Stimulated activated CD8-positive, alpha-beta memory T cell treated with anti-CD3 and anti-CD28 coated beads, Interleukin-4, amount 100 ng/mL, for 1 hour (primary cell): ENCODE data around the gene ABHD16B.

Source experiments
- DNase-seq, 2 donors: peaks; one replicate each; pipeline ENCODE4 v3.0.0-alpha.2; 2020; ENCODE audit warnings: low read depth in 2 of 2, low spot score in 1 of 2

The ABHD16B gene

GRCh38 chr20:63861365-63861934 lies at the start of gene ABHD16B:
ABHD16B (plus strand) TSS chr20:63861498; CDS start chr20:63861541, 43 bp downstream.
- DNase-seq: no peak

- DNase-seq: no peak
Measured at GRCh38 chr20:63814891-63815614, 46.2 kb upstream of the ABHD16B start.

GRCh38 chr20:63815615-63816253 lies 45.6 kb upstream of the ABHD16B start:
- no peak for DNase-seq

- DNase-seq: no peak
Measured at GRCh38 chr20:63819224-63819921, 41.9 kb upstream of the ABHD16B start.

GRCh38 chr20:63821811-63822210 lies 39.5 kb upstream of the ABHD16B start:
- DNase-seq: no peak

GRCh38 chr20:63822276-63822696 lies 39.0 kb upstream of the ABHD16B start:
- no peak for DNase-seq

GRCh38 chr20:63823691-63824311 lies 37.5 kb upstream of the ABHD16B start:
- no peak for DNase-seq

GRCh38 chr20:63825331-63826118 lies 35.8 kb upstream of the ABHD16B start:
- no peak for DNase-seq

- no peak for DNase-seq
Measured at GRCh38 chr20:63826753-63827152, 34.5 kb upstream of the ABHD16B start.

GRCh38 chr20:63828124-63828523 lies 33.2 kb upstream of the ABHD16B start:
- no peak for DNase-seq

- DNase-seq: no peak
Measured at GRCh38 chr20:63828545-63828944, 32.8 kb upstream of the ABHD16B start.

GRCh38 chr20:63828951-63829350 lies 32.3 kb upstream of the ABHD16B start:
- no peak for DNase-seq

GRCh38 chr20:63829603-63829944 lies 31.7 kb upstream of the ABHD16B start:
- no peak for DNase-seq

GRCh38 chr20:63829945-63830835 lies 31.1 kb upstream of the ABHD16B start:
- DNase-seq: no peak

GRCh38 chr20:63830841-63831588 lies 30.3 kb upstream of the ABHD16B start, which contains the start of gene ZBTB46:
ZBTB46 (minus strand) TSS chr20:63831264; CDS start chr20:63790757, 40,507 bp downstream.
- no peak for DNase-seq

- no peak for DNase-seq
Measured at GRCh38 chr20:63831646-63831992, 29.7 kb upstream of the ABHD16B start.

GRCh38 chr20:63831993-63832686 lies 29.2 kb upstream of the ABHD16B start:
- DNase-seq: no peak

- DNase-seq: no peak
Measured at GRCh38 chr20:63833776-63834490, 27.4 kb upstream of the ABHD16B start.
